ENCODE results near the gene SMTN.

DNA sequence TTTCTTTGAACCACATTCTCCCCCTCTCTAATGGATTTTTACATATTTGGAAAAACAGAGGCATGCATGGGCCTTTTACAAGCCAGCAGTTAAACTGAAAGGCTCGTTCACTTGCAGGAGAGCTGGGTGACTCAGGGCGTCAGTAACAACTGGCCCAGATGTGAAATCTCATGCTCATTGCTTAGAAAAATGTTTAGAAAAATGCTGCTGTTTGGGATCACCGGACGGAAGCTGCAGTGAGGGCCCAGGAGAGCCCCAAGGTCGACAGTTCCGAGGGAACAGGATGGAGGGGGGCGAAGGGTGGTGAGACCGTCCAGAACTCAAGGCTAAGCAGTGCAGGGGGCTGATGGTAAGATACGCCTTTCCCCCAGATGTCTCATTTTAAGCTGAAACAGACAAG, 41.7 kb upstream of the SMTN start:
- TF ChIP-seq EP300 (IDR thresholded peaks at IDR 0.05; ENCODE audit: low read depth): no peak
- TF ChIP-seq, protein P1, sequence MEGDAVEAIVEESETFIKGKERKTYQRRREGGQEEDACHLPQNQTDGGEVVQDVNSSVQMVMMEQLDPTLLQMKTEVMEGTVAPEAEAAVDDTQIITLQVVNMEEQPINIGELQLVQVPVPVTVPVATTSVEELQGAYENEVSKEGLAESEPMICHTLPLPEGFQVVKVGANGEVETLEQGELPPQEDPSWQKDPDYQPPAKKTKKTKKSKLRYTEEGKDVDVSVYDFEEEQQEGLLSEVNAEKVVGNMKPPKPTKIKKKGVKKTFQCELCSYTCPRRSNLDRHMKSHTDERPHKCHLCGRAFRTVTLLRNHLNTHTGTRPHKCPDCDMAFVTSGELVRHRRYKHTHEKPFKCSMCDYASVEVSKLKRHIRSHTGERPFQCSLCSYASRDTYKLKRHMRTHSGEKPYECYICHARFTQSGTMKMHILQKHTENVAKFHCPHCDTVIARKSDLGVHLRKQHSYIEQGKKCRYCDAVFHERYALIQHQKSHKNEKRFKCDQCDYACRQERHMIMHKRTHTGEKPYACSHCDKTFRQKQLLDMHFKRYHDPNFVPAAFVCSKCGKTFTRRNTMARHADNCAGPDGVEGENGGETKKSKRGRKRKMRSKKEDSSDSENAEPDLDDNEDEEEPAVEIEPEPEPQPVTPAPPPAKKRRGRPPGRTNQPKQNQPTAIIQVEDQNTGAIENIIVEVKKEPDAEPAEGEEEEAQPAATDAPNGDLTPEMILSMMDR (IDR thresholded peaks at IDR 0.05): no peak
